ENCODE results near the gene NDUFB11. TPM values are rescaled to one million over a fixed set of nuclear protein-coding genes. Genes with fewer than 3 reads are reported as not detected.

Gene NDUFB11
- 10 to 100 TPM; 50.1 to 53.2 TPM for total RNA-seq
- 82.4 TPM for polyA plus RNA-seq (2013, experiment 1 of 2)
- 67.3 TPM for polyA plus RNA-seq (2013, experiment 2 of 2)
- 24.0 to 76.4 (median 42.1) reads per million in 172 experiments for total RNA-seq

GRCh38 chrX:47144626-47145394 lies at the start of gene NDUFB11, which contains the start of gene RBM10:
TSS of gene NDUFB11 (minus strand) at chrX:47144702. CDS start at chrX:47144679, 23 bp downstream.
TSS of gene RBM10 (plus strand) at chrX:47145221. CDS start at chrX:47147482, 2,261 bp downstream.
- peak within 1 kb of the TSS; percentile 85 for H3K4me3 ChIP-seq (ENCODE audit: low read length)
- H3K27ac Mint-ChIP-seq, result peak within 1 kb of the TSS; percentile 99
- DNase-seq, result peak; percentile 74 to 95 (median 84)
- H3K9me3 Mint-ChIP-seq, result no peaks in the 10 kb centered on the region
- H3K27ac ChIP-seq (ENCODE audit: low read depth in 1 of 2, low read length in 2 of 2), result peak within 1 kb of the TSS; percentile 88 to 93
- peaks cover 25% of the 10 kb centered on the region for H3K36me3 ChIP-seq (ENCODE audit: insufficient read depth, low read length)
- H3K4me3 Mint-ChIP-seq, result peak within 1 kb of the TSS; percentile 98
- intact Hi-C loops (cut with DNase I, micrococcal nuclease), result loop anchor here (1.0 to 10.0 kb wide), 5 partner anchors 16 to 1862 kb away; partner anchors contain the start of genes UXT (in 1 of the 2) and ZNF41 (in 1 of the 2)
- peaks cover 52% of the 10 kb centered on the region for H3K4me1 Mint-ChIP-seq (ENCODE audit: low read depth)
- no peaks in the 10 kb centered on the region for H3K27me3 Mint-ChIP-seq
- peaks cover 61% of the 10 kb centered on the region for H3K36me3 Mint-ChIP-seq (ENCODE audit: low read depth)
- peak; percentile 58 for TF ChIP-seq CTCF (IDR thresholded peaks at IDR 0.05)
- H3K4me1 ChIP-seq (ENCODE audit: insufficient read depth, low read length), result peaks cover 31% of the 10 kb centered on the region
- CTCF ChIA-PET, result interaction anchor here (0.6 to 1.3 kb wide), 6 partner anchors 12 to 88 kb away, joined by 3 to 14 read pairs (median 6); partner anchors contain the start of genes CDK16 and USP11
- H3K27me3 ChIP-seq (ENCODE audit: control insufficient read depth in 1 of 2, insufficient read depth in 2 of 2, low read length in 2 of 2), result no peaks in the 10 kb centered on the region
- POLR2A ChIA-PET, result interaction anchor here (0.6 to 4.2 kb wide), 30 partner anchors 10 to 1936 kb away, joined by 3 to 58 read pairs (median 4); partner anchors contain the start of genes ELK1, RP2, USP11 and UXT
- no peaks in the 10 kb centered on the region for H3K9me3 ChIP-seq (ENCODE audit: control insufficient read depth in 1 of 2, insufficient read depth in 1 of 2, low read length in 2 of 2)
- ATAC-seq (ENCODE audit: poor library complexity), result peak; percentile 81

GRCh38 chrX:47193475-47194193 lies 49.1 kb upstream of the NDUFB11 start, which contains the start of gene UBA1:
TSS of gene UBA1 (plus strand) at chrX:47193829. CDS start at chrX:47198803, 4,974 bp downstream.
- peak within 1 kb of the TSS; percentile 83 to 88 for H3K27ac ChIP-seq (ENCODE audit: low read depth in 1 of 2, low read length in 2 of 2)
- peak; percentile 57 for TF ChIP-seq CTCF (IDR thresholded peaks at IDR 0.05)
- ATAC-seq (ENCODE audit: poor library complexity) (peak; percentile 79), DNase-seq (peak; percentile 83 to 99 (median 92))
- no peaks in the 10 kb centered on the region for H3K9me3 ChIP-seq (ENCODE audit: control insufficient read depth in 1 of 2, insufficient read depth in 1 of 2, low read length in 2 of 2)
- peaks cover 70% of the 10 kb centered on the region for H3K4me1 ChIP-seq (ENCODE audit: insufficient read depth, low read length)
- peaks cover 14% of the 10 kb centered on the region for H3K36me3 ChIP-seq (ENCODE audit: insufficient read depth, low read length)
- H3K4me1 Mint-ChIP-seq (ENCODE audit: low read depth), result peaks cover 71% of the 10 kb centered on the region
- no peaks in the 10 kb centered on the region for H3K27me3 ChIP-seq (ENCODE audit: control insufficient read depth in 1 of 2, insufficient read depth in 2 of 2, low read length in 2 of 2)
- ChIA-PET POLR2A (interaction anchor here (0.8 to 1.8 kb wide), 8 partner anchors 24 to 362 kb away, joined by 3 to 14 read pairs (median 4); partner anchors contain the start of genes CDK16, NDUFB11, RBM10 and USP11), CTCF (interaction anchor here (0.6 to 2.5 kb wide), 4 partner anchors 119 to 1922 kb away, joined by 3 to 12 read pairs (median 6); no protein-coding TSS in a partner anchor)
- peak within 1 kb of the TSS; percentile 99 for H3K4me3 Mint-ChIP-seq
- H3K4me3 ChIP-seq (ENCODE audit: low read length), result peak within 1 kb of the TSS; percentile 78
- H3K27ac Mint-ChIP-seq, result peak within 1 kb of the TSS; percentile 92
- H3K36me3 Mint-ChIP-seq (ENCODE audit: low read depth), result peaks cover 41% of the 10 kb centered on the region
- intact Hi-C loops (cut with DNase I, micrococcal nuclease), result loop anchor here (1.0 to 10.0 kb wide), 9 partner anchors 40 to 831 kb away; partner anchors contain the start of genes USP11 (in 1 of the 2) and ZNF41 (in 1 of the 2)
- no peaks in the 10 kb centered on the region for H3K9me3 Mint-ChIP-seq
- no peaks in the 10 kb centered on the region for H3K27me3 Mint-ChIP-seq
